HG02970 (cell line): ENCODE results near the gene CACNA1G.

ENCODE experiments used
- ATAC-seq: cut with Tn5 transposase; IDR thresholded peaks from one replicate; pipeline ENCODE4 v1.9.1; 2021; ENCODE audit warnings: mild to moderate bottlenecking, moderate library complexity, moderate number of reproducible peaks; ENCODE audit not compliant: unreplicated experiment, low FRiP score

Gene CACNA1G

DNA sequence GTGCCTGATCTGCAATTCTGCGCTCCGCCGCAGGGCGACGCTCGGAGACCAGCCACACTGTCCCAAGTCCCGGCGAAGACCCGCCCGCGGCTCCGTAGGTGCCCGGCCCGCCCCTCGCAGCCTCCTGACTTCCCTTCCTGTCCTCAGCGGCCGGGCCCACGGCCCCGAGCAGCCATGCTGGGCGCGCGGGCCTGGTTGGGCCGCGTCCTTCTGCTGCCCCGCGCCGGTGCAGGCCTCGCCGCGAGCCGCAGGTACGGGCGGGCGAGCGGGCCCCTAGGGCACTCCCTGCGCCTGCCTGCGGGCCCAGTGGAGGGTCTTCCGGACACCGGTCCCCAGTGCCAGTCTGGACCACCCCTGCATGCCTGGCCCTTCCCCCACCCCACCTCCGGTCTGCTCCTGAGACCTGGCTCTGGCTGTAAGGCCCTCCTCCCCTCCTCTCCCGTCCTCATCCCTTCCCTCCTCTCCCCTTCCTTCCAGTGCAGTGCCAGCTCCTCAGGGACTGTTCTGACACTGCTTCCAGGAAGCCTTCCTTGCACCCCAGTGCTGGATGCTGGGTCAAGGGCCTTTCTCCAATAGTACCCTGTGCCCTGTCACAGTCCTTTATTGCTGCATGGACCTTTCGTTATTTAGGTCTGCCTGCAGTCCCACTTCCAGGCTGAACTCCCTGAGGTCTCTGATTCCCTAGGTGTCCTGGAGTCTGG, 13.3 kb upstream of the CACNA1G start, which contains the start of gene SPATA20:
SPATA20 (plus strand) TSS at position 140 of the 701 bp plus-strand sequence; CDS start at position 175, 35 bp downstream.
- no peak for ATAC-seq

DNA sequence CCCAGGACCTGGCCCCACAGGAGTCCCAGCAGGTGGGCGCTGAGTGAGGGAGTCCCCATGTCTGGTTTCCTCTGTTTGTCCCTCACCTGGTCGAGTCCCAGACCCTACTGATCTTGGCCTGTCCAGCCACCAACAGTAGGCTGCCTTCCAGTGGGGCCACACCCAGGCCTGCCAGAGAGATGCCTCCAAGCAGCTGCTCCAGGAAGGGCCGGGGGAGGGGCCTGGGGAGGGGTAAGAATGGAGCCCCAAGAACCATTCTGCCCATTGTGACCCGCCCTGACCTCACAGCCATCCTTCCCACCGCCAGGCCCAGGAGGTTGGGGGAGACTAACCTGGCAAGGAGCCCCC, 12.8 kb upstream of the CACNA1G start:
- no peak for ATAC-seq

DNA sequence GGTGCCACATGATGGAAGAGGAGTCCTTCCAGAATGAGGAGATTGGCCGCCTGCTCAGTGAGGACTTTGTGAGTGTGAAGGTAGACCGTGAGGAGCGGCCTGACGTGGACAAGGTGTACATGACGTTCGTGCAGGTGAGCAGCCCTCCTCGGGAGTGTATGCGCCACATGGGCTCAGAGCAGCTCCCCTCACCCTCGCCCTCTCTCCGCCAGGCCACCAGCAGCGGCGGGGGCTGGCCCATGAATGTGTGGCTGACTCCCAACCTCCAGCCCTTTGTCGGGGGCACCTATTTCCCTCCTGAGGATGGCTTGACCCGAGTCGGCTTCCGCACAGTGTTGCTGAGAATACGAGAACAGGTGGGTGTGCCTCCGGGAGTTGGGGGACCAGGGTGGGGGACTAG, 11.7 kb upstream of the CACNA1G start:
- ATAC-seq = no peak

DNA sequence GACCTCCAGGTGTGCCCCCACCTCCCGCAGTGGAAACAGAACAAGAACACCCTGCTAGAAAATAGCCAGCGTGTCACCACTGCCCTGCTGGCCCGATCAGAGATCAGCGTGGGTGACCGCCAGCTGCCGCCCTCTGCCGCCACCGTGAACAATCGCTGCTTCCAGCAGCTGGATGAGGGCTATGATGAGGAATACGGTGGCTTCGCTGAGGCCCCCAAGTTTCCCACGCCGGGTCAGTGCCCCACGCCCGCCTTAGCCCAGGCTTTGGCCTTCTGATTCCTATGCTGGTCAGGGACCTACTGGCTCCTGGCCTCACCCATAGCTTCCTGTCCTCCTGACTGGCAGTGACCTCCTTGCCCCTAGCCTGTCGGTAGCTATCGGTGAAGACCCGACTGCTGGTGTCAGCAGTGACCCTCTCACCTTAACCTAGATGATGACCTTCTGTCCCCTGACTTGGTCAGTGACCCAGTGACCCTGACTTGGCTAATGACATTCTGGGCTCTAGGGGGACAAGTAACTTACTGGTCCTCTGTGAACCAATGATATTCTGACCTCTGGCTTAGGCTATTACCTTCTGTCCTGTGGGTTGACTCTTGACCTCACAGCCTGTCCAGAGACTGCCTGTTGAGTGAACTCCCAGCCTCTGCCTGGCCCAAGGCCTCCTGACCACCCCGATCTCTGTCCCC, 11.1 kb upstream of the CACNA1G start:
- ATAC-seq = no peak

DNA sequence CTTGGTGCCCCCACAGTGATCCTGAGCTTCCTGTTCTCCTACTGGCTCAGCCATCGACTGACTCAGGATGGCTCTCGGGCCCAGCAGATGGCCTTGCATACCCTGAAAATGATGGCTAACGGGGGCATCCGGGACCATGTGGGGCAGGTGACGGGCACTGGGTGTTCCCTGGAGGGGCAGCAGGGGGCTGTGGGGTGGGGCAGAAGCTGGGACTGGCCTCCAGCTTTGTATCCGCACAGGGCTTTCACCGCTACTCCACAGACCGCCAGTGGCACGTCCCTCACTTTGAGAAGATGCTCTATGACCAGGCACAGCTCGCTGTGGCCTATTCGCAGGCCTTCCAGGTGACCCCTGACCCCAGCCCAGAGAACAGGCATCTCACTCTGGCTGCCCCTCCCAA, 10.5 kb upstream of the CACNA1G start:
- ATAC-seq = no peak

DNA sequence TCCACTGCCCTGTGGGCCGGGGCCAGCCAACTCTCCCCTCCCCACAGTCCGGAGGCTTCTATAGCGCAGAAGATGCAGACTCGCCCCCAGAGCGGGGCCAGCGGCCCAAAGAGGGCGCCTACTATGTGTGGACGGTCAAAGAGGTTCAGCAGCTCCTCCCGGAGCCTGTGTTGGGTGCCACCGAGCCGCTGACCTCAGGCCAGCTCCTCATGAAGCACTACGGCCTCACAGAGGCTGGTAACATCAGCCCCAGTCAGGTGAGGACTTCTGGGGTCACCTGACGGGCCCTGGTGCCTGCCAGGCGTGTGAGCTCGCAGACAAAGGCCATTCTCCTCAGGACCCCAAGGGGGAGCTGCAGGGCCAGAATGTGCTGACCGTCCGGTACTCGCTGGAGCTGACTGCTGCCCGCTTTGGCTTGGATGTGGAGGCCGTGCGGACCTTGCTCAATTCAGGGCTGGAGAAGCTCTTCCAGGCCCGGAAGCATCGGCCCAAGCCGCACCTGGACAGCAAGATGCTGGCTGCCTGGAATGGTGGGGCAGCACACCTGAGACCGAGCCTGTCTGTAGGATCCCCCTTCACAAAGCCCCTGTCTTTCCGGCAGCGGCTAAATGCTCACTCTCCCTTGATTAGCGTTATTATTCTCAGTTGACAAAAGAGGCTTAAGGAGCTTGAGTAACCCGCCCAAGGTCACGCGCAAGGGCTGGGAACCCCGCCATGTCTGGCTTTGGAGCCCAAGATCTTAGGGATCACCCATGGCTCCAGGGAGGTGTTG, 9.7 kb upstream of the CACNA1G start:
- no peak for ATAC-seq

DNA sequence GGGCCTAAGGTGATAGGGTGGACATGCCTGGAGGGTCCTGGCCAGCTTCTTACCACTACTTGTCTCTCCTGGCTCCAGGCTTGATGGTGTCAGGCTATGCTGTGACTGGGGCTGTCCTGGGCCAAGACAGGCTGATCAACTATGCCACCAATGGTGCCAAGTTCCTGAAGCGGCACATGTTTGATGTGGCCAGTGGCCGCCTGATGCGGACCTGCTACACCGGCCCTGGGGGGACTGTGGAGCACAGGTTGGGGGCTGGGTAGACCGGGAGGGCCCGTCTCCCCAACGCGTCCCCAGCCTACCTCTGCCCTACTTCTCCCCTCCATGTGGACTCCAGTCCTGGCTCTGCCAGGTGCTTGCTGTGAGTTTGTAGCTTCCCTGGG, 9.1 kb upstream of the CACNA1G start:
- ATAC-seq = no peak

DNA sequence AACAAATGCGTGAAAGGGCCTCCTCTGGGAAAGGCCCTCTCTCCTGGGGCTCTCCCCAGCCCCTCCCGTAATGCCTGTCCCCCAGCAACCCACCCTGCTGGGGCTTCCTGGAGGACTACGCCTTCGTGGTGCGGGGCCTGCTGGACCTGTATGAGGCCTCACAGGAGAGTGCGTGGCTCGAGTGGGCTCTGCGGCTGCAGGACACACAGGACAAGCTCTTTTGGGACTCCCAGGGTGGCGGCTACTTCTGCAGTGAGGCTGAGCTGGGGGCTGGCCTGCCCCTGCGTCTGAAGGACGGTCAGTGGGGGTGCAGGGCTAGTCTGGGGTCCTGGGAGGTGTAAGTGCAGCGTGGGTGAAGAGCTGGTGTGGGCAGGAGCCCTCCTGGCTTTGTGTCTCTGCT, 8.6 kb upstream of the CACNA1G start:
- ATAC-seq = no peak

DNA sequence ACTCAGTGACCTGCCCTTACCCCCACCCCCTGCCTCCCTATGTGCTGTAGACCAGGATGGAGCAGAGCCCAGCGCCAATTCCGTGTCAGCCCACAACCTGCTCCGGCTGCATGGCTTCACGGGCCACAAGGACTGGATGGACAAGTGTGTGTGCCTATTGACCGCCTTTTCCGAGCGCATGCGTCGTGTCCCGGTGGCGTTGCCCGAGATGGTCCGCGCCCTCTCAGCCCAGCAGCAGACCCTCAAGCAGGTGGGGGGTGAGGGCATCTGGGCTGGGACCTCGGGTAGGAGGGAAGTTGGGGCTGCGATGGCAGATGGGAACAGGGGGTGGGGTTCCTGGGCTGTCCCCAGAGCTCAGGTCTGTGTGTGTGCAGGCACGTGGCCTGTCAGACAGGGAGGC, 6.3 kb upstream of the CACNA1G start:
- no peak for ATAC-seq

DNA sequence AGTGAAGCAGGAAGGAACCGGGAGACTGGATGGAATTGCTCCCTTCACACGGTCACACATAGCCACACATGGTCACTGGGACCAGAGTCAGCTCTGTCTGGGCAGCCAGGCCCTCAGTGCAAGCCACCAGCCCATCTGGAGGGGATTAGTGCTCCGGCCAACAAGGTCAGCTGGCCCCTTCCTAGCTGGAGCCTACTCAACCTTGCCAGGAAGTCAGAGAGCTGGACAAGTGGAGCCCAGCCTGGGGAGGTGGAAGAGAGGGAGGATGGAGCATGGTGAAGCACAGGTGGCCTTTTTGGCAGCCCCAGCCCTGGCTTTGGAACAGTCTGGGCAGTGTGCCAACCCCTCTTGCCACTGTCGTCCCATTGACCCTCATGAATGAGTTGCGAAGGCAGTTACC, 3.7 kb upstream of the CACNA1G start:
- no peak for ATAC-seq

DNA sequence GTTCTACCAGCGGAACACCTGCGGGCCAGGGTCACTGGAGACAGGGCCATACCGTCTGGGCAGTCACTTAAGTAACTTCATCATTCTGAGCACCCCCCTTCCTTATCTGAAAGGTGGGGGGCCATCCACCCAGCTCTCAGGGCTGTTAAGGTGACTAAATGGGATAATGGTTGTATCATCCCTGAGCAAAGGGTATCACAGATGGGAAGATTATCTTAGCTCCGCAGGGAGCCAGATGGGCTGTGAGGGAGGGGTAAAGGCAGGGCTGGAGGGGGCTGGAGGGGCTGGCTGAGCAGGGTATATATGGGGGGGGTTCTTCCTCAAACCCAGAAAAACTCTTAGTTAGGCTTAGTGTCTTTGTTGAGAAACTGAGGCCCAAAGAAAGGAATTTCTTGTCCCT, 2.9 kb upstream of the CACNA1G start:
- ATAC-seq = no peak

DNA sequence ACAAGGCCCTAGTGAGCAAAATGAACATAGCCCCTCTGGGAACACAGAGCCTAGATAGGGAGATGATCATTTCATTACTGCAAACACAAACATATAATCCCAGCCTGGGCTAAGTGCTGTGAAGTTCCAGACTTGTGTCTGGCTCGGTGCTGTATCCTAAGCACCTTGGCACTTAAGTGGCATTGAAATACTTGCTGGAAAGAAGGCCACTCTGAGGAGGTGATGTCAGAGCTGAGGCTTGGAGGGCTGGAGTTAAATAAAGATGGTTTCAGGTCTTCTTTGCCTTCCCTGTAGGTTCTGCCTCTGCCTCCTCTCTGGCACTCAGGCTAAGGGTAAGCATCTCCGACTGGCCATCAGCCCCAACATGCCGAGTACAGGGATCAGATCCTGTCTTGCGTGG, 2.4 kb upstream of the CACNA1G start:
- no peak for ATAC-seq

DNA sequence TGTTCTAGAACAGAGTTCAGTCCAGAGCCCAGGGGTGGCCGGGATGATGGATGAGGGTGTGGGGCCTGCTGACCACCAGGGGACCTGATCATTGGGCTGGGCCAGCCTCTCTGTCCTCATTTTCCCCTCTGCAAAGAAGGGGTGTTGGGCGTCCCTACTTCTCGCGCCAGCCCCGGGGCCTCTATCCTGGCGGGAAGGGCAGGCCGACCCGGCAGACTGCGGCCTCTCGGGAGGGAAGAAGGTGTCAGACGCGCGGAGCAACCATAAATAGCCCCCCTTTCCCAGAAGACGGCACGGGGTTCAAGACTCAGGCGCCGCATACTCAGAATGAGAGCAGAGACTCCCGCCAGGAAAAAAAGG, 2.0 kb upstream of the CACNA1G start:
- no peak for ATAC-seq

DNA sequence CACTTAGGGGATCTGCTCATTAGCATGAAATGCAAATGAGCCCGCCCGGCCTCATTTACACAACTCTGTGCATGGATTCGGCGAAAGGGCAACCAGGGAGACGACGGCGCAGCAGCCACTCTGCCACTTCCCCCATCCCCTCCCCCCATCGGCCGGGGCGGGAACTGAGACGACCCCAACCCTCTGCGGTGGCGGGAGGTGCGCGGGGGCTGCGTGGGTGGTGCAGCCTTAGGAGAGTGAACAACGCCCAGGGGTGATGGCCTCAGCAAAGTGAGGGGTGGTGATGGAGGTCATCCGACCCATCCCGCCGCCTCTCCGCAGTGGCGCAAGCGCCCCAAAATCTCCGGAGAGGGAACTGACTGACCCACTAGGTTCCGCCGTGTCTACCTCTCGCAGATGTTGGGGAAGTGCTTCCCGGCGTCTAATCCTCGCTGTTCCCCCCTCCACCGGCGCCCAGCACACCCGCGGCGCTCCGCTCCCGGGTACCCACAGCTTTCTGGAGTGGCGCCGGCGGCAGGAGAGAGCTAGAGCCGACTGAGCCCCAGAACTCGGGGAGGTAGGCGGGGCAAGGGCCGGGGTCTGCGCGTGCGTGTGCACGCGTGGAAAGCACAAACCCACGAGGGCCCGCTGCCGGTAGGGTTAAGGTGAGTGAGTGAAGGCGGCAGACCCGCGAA, 1.4 kb upstream of the CACNA1G start:
- ATAC-seq = no peak

DNA sequence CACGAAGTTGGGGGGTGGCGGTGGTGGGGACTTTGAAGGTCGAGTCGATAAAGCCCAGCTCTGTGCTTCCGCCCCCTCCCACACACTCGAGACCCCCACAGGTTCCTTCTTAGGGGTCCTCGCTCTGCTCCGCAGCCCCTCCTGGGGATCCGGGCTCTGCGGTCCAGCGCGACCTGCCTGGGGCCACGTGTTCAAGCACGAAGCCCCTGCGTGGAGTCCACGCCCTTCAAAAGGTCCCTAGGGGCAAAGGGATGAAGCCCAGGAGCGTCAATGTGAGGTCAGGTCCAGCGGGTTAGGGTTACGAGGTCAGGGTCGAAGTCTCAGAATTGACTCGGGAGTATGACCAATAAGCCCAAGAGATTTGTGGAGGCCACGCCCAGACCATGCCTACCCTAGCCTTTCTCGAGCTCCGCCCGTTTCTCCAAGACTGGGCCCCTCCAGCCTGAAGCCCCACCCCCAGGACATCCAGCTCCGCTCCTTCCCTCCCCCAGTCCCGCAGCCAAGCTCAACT, 786 bp upstream of the CACNA1G start:
- no peak for ATAC-seq

DNA sequence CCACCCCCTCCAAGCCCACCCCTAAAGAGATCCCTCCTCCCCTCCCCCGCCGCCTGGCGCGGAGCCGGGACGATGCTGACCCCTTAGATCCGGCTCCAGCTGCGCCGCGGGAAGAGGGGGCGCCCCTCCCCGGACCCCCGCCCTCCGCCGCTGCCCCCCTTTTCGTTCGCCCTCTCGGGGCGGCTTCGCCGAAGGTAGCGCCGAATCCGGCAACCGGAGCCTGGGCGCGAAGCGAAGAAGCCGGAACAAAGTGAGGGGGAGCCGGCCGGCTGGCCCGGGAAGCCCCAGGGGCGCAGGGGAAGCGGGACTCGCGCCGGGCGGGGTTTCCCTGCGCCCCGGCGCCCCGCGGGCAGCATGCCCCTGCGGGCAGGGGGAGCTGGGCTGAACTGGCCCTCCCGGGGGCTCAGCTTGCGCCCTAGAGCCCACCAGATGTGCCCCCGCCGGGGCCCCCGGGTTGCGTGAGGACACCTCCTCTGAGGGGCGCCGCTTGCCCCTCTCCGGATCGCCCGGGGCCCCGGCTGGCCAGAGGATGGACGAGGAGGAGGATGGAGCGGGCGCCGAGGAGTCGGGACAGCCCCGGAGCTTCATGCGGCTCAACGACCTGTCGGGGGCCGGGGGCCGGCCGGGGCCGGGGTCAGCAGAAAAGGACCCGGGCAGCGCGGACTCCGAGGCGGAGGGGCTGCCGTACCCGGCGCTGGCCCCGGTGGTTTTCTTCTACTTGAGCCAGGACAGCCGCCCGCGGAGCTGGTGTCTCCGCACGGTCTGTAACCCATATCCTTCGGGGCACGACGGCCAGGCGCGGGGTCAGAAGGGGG, 623 bp downstream of the CACNA1G start:
- ATAC-seq = peak; percentile 10

DNA sequence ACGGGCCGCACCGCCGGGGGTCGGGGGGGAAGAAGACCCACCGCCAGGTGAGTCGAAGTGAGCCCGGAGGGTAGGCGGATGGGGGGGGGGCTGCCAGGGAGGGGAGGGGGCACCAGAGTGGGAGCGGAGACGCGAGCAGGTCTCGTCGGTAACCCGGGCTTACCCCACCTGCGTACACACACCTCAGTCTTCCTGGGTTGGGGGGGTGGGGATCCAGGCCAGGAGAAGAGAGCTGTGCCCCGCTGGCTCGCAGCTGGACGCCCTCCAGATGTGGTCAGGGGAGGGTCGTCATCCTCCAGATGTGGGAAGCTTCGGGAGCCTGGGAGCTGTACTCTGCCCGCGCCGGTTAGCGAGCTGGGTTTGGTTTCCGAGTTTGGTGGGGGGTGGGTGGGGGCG, 1.2 kb downstream of the CACNA1G start:
- ATAC-seq = no peak

DNA sequence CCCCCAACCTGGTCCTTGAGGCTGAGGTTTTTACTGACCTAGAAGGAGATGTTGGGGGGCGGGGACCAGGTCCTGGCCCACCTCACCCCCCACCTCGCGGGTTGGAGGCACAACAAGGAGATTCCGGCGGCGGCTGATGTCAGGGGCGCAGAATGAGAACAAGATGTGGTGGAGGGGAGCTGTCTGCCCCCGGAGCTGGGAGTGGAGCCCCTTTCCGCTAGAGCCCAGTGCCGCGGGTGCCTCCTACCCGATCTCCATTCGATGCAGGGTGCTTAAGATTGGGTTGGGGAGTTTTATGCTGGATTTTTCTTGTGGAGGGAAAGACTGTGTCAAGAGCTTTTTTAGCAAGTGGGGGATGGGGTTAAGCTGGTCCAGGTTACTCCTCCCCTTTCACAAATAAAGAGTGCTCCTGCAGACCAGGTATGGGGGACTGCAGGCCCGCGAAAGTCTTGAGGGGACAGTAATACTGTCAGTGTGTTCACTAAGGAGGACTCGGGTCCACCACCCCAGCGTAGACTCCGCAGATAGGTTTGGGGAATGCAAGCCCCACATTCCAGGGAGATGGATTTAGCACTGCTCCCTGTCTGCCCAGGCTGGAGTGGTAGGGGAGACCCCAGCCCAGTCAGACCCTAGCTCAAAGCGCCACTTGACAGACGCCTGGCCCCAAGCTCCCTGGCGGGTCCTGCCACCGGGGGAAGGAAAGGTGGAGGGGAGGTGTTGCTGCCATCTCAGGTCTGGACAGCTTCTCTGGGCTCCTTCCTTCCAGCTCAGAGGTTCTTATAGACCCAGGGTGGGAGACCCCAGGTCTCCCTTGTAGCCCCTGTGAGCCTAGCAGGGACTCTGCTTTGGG, 2.0 kb downstream of the CACNA1G start:
- ATAC-seq = no peak

DNA sequence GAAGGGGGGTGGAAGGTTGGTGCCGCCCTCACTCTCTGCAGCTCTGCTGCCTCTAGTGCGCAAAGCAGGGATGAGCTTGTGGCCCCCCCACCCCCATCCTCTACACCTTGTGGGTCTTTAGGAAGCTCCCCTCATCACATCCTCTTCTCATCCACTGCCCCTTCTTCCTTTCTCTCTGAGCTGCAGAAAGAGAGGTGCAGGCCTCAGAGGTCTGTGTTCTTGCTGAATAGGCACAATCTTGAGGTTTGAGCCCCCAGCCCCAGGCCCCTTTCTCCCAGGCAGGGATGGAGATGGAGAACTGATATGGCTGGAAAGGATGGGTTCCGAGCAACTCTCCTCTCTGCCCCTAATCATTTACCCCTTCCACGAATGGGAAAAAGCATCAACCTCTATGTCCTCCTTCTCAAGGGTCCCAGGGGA, 2.6 kb downstream of the CACNA1G start:
- ATAC-seq = no peak
